Loucy (cell line): ENCODE results near the gene SERTAD1.

Experiments
- EZH2phosphoT487 ChIP-seq: fragments of 200-600 bp; IDR thresholded peaks from 2 replicates; pipeline ENCODE4 v1.6.1; 2018; ENCODE audit warnings: antibody characterized with exemption, mild to moderate bottlenecking, moderate library complexity, borderline replicate concordance
- TF ChIP-seq, protein P1 (sequence below): fragments of 200-600 bp; sonication (generic); conservative IDR thresholded peaks from 2 replicates; pipeline ENCODE4 v1.5.1; 2014; ENCODE audit warnings: mild to moderate bottlenecking, antibody characterized with exemption, low read length

DNA sequence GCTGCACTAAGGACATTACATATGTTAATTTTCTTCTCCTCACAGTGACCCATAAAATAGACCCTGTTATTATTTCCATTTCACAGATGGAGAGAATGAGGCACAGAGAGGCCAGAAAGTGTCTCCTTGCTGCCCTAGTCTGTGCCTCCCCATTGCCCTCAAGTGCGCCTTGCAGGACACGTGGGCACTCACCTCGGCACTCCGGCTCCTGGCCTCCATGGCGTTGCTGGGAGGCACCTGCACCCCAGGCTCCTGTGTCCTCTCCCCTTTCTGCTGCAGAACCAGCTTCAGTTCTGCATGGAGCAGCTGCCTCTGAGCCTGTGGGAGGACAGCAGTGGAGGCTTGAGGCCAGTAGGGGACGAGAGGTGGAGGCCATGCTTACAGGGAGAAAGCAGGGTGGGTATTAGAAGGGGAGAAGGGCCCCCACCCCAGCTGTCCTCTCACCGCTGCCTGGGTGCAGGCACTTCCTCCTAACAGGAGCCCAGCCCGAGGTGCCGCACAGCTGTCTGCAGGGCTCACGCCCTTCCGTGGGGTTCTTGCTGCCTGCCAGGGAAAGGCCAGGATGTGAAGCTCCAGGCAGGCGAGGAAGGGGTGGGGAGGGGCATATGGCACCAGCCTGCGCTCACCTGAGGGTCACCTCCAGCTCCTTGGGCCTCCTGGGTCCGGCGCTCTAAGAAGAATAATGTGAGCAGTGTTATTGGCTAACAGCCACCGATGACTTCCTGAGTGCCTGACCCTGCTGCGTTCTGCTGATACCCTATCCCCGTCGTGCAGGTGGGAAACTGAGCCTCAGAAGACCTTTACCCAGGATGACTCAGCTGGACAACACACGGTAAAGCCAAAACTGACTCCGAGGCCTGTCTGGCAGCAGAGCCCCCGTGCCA is 17.8 kb downstream of the SERTAD1 start:
- TF ChIP-seq, protein P1, sequence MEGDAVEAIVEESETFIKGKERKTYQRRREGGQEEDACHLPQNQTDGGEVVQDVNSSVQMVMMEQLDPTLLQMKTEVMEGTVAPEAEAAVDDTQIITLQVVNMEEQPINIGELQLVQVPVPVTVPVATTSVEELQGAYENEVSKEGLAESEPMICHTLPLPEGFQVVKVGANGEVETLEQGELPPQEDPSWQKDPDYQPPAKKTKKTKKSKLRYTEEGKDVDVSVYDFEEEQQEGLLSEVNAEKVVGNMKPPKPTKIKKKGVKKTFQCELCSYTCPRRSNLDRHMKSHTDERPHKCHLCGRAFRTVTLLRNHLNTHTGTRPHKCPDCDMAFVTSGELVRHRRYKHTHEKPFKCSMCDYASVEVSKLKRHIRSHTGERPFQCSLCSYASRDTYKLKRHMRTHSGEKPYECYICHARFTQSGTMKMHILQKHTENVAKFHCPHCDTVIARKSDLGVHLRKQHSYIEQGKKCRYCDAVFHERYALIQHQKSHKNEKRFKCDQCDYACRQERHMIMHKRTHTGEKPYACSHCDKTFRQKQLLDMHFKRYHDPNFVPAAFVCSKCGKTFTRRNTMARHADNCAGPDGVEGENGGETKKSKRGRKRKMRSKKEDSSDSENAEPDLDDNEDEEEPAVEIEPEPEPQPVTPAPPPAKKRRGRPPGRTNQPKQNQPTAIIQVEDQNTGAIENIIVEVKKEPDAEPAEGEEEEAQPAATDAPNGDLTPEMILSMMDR: no peak
- no peak for TF ChIP-seq EZH2phosphoT487
